HepG2 (cell line): ENCODE measurements around the gene CCDC157. TPM values are rescaled to one million over a fixed set of nuclear protein-coding genes. Genes with fewer than 3 reads are reported as not detected.

ENCODE experiments used
- CREB1 ChIP-seq, 2 experiments: fragments of 450-650 bp in 1 of 2; IDR thresholded peaks; 2 replicates each; pipeline ENCODE4 v1.6.1; 2016 to 2017; ENCODE audit warnings: control low read depth in 1 of 2, mild to moderate bottlenecking in 1 of 2, missing compliant biosample characterization in 1 of 2, missing genetic modification characterization in 1 of 2
- DMAP1 ChIP-seq: IDR thresholded peaks from 2 replicates; pipeline ENCODE4 v1.6.1; 2016
- E2F1 ChIP-seq: sonication (generic); formaldehyde crosslinking; IDR thresholded peaks from 2 replicates; pipeline ENCODE4 v1.5.0; 2020; ENCODE audit warnings: missing genetic modification reagents
- HDAC1 ChIP-seq: sonication (generic); formaldehyde crosslinking; IDR thresholded peaks from 2 replicates; pipeline ENCODE4 v1.5.1; 2020; ENCODE audit warnings: mild to moderate bottlenecking, missing genetic modification reagents
- HNRNPL ChIP-seq: fragments of 200-400 bp; formaldehyde crosslinking; IDR thresholded peaks from 2 replicates; pipeline ENCODE4 v1.6.1; 2017; ENCODE audit warnings: mild to moderate bottlenecking, low read depth, low read length
- KAT2B ChIP-seq: fragments of 150-350 bp; IDR thresholded peaks from 2 replicates; pipeline ENCODE4 v1.6.1; 2014; ENCODE audit warnings: low read depth, low read length, borderline replicate concordance
- NFIC ChIP-seq: IDR thresholded peaks from 2 replicates; pipeline ENCODE4 v1.6.1; 2012; ENCODE audit warnings: mild to moderate bottlenecking, low read length, inconsistent platforms
- NFRKB ChIP-seq: fragments of 450-650 bp; IDR thresholded peaks from 2 replicates; pipeline ENCODE4 v1.6.1; 2017
- NFYB ChIP-seq: sonication (generic); formaldehyde crosslinking; IDR thresholded peaks from 2 replicates; pipeline ENCODE4 v1.4.0; 2020; ENCODE audit warnings: missing genetic modification reagents
- PPARG ChIP-seq: conservative IDR thresholded peaks from 2 replicates; pipeline ENCODE4 v1.6.1; 2016; ENCODE audit warnings: missing biosample characterization, missing genetic modification reagents
- SNAPC2 ChIP-seq: sonication (generic); formaldehyde crosslinking; IDR thresholded peaks from 2 replicates; pipeline ENCODE4 v1.8.1; 2022; ENCODE audit warnings: mild to moderate bottlenecking, missing genetic modification reagents
- TFDP1 ChIP-seq: IDR thresholded peaks from 2 replicates; pipeline ENCODE4 v1.6.1; 2016; ENCODE audit warnings: missing compliant biosample characterization, missing genetic modification reagents, borderline replicate concordance
- ZFY ChIP-seq: sonication (generic); formaldehyde crosslinking; IDR thresholded peaks from 2 replicates; pipeline ENCODE4 v1.4.0; 2020; ENCODE audit warnings: missing genetic modification reagents
- ZNF292 ChIP-seq: sonication (generic); formaldehyde crosslinking; IDR thresholded peaks from 2 replicates; pipeline ENCODE4 v1.8.1; 2022; ENCODE audit warnings: mild to moderate bottlenecking, low read depth, missing genetic modification reagents, borderline replicate concordance
- ZSCAN22 ChIP-seq: sonication (generic); formaldehyde crosslinking; IDR thresholded peaks from 2 replicates; pipeline ENCODE4 v1.4.0; 2020; ENCODE audit warnings: mild to moderate bottlenecking, missing genetic modification reagents
- polyA plus RNA-seq, 8 experiments: library from polyadenylated mRNA; depleted of rRNA in 3 of 8; stranded (reverse) in 7 of 8; unstranded in 1 of 8; fragments of >200 nt; fragmentation: Illumina TruSeq in 4 of 8; extraction: Trizol in 4 of 8; gene quantifications; 2 replicates each; pipeline versions ENCODE4 v1.2.1 to v1.2.3, GENCODE V29; 2011 to 2016; ENCODE audit warnings: low read depth in 4 of 8, missing spikeins in 1 of 8, mixed read lengths in 1 of 8; ENCODE audit not compliant: insufficient read depth in 1 of 8
- total RNA-seq, 5 experiments: library from RNA; depleted of rRNA; stranded (reverse); fragments of >200 nt; fragmentation: Illumina TruSeq; extraction: Trizol; gene quantifications; 2 replicates each; pipeline ENCODE4 v1.2.3, GENCODE V29; 2016; ENCODE audit warnings: low read depth in 1 of 5
- TF ChIP-seq, protein P1 (sequence below): sonication (generic); formaldehyde crosslinking; IDR thresholded peaks from 2 replicates; pipeline ENCODE4 v1.9.0; 2022; ENCODE audit warnings: missing genetic modification reagents, mild to moderate bottlenecking, borderline replicate concordance
- TF ChIP-seq, protein P2 (sequence below): sonication (generic); formaldehyde crosslinking; IDR thresholded peaks from 2 replicates; pipeline ENCODE4 v1.4.0; 2020; ENCODE audit warnings: mild to moderate bottlenecking, missing genetic modification reagents

CCDC157 gene
- total and polyA plus RNA-seq, 2 of the 13 experiments (the other 11 are each of a cell fraction or from before 2014, with no cell fraction given): 1.4 to 1.6 TPM

DNA sequence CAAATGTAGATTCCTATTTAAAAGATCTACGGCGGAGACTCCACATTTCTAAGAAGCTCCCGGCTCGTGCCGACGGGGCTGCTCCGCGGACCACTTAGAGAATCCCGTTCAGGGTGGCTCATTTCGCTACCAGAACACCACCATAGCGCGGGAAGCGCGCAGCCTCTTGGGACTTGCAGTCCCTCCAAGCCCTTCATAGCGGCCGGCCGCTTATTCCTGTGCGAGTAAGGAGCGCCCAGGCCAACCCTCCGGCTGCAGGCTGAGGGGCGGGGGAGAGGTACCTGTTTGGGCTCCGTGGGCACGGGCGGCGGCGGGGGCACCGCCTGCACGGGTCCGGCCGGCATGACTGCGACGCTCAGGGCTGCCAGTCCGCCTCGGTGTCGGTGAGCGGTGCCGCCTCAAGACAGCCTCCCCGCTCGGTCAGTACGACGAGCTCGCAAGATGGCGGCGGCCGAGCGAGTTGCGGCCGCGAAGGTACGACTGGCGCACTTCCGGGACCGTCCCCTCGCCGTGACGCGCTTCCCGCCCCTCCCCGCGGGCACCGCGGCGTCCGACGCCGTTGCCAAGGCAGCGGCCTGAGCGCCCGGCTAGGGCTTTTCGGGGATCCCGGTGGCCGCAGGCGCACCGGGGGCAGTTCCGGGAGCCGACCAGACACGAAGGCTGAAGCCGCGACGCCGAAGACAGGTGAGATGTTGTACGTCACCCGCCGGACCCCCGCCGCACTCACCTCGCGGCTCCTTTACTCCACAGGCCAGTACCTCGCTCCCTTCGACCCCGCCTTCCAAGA is at the start of gene CCDC157, which contains the start of gene SF3A1 (continued):
- TF ChIP-seq E2F1 (peak; percentile 89), NFYB (CRISPR knock-in tag) (no peak), ZFY (CRISPR knock-in tag) (peak; percentile 100), PPARG (0 out of 2 replicates have a peak, but pooled peaks have one; percentile 38), ZSCAN22 (CRISPR knock-in tag) (no peak), KAT2B (no peak), CREB1 (IDR thresholded peaks at IDR 0.05) (peak; percentile 92), CREB1 (CRISPR knock-in tag; IDR thresholded peaks at IDR 0.05) (peak; percentile 89), TFDP1 (CRISPR knock-in tag) (peak; percentile 72; the same call in 1 of the 2 replicates), HDAC1 (CRISPR knock-in tag) (peak; percentile 97), ZNF292 (CRISPR knock-in tag) (no peak), NFIC (no peak), HNRNPL (no peak), SNAPC2 (CRISPR knock-in tag) (no peak), DMAP1 (CRISPR knock-in tag) (peak; percentile 95), NFRKB (peak; percentile 78)
- TF ChIP-seq, protein P1, sequence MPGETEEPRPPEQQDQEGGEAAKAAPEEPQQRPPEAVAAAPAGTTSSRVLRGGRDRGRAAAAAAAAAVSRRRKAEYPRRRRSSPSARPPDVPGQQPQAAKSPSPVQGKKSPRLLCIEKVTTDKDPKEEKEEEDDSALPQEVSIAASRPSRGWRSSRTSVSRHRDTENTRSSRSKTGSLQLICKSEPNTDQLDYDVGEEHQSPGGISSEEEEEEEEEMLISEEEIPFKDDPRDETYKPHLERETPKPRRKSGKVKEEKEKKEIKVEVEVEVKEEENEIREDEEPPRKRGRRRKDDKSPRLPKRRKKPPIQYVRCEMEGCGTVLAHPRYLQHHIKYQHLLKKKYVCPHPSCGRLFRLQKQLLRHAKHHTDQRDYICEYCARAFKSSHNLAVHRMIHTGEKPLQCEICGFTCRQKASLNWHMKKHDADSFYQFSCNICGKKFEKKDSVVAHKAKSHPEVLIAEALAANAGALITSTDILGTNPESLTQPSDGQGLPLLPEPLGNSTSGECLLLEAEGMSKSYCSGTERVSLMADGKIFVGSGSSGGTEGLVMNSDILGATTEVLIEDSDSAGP (CRISPR knock-in tag): peak; percentile 90; the same call in 1 of the 2 replicates
- TF ChIP-seq, protein P2, sequence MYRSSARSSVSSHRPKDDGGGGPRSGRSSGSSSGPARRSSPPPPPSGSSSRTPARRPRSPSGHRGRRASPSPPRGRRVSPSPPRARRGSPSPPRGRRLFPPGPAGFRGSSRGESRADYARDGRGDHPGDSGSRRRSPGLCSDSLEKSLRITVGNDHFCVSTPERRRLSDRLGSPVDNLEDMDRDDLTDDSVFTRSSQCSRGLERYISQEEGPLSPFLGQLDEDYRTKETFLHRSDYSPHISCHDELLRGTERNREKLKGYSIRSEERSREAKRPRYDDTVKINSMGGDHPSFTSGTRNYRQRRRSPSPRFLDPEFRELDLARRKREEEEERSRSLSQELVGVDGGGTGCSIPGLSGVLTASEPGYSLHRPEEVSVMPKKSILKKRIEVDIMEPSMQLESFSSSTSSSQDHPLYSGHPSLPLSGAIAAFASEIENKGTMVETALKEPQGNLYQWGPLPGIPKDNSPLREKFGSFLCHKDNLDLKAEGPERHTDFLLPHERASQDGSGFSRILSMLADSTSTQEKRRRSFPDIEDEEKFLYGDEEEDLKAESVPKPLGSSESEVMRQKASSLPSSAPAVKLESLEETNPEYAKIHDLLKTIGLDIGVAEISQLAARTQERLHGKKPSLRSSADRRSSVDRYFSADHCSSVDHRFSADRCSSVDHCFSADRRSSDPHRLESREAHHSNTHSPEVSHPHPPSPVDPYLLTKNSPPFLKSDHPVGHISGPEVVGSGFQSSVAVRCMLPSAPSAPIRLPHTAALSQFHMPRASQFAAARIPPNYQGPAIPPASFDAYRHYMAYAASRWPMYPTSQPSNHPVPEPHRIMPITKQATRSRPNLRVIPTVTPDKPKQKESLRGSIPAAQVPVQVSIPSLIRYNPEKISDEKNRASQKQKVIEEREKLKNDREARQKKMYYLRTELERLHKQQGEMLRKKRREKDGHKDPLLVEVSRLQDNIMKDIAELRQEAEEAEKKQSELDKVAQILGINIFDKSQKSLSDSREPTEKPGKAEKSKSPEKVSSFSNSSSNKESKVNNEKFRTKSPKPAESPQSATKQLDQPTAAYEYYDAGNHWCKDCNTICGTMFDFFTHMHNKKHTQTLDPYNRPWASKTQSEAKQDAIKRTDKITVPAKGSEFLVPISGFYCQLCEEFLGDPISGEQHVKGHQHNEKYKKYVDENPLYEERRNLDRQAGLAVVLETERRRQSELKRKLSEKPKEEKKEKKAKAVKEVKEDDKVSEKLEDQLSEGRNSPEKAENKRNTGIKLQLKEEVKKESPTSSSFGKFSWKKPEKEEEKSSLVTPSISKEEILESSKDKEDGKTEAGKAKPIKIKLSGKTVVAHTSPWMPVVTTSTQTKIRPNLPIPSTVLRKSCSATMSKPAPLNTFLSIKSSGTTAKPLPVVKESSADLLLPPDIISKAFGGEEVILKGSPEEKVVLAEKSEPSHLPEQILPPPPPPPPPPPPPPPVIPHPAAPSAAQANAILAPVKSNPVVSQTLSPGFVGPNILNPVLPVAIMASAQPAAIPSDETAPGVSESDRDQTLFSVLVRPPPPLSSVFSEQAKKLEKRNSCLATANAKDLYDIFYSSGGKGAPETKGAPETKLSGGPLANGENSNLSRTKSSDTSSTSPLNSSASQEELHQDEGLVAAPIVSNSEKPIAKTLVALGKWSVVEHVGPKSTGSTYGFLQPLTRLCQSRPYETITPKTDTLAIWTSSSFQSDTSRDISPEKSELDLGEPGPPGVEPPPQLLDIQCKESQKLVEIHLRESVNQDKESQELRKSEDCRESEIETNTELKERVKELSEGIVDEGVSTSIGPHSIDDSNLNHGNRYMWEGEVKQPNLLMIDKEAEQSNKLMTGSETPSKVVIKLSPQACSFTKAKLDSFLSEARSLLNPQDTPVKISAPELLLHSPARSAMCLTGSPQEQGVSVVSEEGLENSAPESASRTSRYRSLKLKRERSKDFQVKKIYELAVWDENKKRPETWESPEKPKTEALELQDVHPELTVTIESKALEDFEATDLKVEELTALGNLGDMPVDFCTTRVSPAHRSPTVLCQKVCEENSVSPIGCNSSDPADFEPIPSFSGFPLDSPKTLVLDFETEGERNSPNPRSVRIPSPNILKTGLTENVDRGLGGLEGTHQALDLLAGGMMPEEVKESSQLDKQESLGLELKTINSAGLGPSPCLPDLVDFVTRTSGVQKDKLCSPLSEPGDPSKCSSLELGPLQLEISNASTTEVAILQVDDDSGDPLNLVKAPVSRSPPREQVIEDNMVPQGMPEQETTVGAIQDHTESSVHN (CRISPR knock-in tag): no peak
